ENCODE measurements around the gene SH2B3. TPM values are rescaled to one million over a fixed set of nuclear protein-coding genes. Genes with fewer than 3 reads are reported as not detected.

Gene SH2B3
- total RNA-seq, 1 donor from 2014 or later: 11.3 TPM

- Mint-ChIP-seq H3K36me3 (ENCODE audit: low read depth) (no peaks in the 10 kb centered on the region), H3K27ac (ENCODE audit: unreplicated experiment) (peak overlapping the region; percentile 27), H3K4me3 (no peak overlapping the region), H3K4me1 (peaks cover 50% of the 10 kb centered on the region), H3K27me3 (ENCODE audit: low read depth) (no peaks in the 10 kb centered on the region), H3K9me3 (no peaks in the 10 kb centered on the region)
- no peak for DNase-seq (ENCODE audit: low read depth, low spot score)
- TF ChIP-seq, protein P1, sequence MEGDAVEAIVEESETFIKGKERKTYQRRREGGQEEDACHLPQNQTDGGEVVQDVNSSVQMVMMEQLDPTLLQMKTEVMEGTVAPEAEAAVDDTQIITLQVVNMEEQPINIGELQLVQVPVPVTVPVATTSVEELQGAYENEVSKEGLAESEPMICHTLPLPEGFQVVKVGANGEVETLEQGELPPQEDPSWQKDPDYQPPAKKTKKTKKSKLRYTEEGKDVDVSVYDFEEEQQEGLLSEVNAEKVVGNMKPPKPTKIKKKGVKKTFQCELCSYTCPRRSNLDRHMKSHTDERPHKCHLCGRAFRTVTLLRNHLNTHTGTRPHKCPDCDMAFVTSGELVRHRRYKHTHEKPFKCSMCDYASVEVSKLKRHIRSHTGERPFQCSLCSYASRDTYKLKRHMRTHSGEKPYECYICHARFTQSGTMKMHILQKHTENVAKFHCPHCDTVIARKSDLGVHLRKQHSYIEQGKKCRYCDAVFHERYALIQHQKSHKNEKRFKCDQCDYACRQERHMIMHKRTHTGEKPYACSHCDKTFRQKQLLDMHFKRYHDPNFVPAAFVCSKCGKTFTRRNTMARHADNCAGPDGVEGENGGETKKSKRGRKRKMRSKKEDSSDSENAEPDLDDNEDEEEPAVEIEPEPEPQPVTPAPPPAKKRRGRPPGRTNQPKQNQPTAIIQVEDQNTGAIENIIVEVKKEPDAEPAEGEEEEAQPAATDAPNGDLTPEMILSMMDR (conservative IDR thresholded peaks at IDR 0.05): no peak
Measured at GRCh38 chr12:111435661-111436201, 30.0 kb downstream of the SH2B3 start.

DNA sequence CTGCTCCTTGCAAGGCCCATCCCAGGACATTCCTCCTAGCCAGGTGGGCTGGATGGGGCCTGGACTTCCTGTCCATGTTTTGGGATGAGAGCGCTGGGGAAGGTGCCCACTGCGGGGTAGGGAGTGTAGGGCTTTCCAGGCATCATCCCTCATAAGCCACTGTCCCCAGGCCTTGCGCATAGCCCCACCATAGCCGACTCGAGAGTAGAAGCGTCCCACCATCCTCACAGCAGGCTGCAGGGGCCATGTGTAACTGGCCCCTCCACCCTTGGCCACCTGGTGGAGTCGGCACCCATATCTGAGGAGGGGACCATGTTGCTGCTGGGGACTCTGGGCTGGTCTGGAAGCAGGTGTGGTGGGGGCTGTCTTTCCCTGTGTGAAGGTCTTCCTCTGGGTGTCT is 30.5 kb downstream of the SH2B3 start:
- H3K9me3 Mint-ChIP-seq: no peaks in the 10 kb centered on the region
- TF ChIP-seq, protein P1 (conservative IDR thresholded peaks at IDR 0.05): no peak
- peak overlapping the region; percentile 94 for H3K27ac Mint-ChIP-seq (ENCODE audit: unreplicated experiment)
- peaks cover 49% of the 10 kb centered on the region for H3K4me1 Mint-ChIP-seq
- H3K4me3 Mint-ChIP-seq: peak overlapping the region; percentile 19
- no peaks in the 10 kb centered on the region for H3K36me3 Mint-ChIP-seq (ENCODE audit: low read depth)
- no peak for DNase-seq (ENCODE audit: low read depth, low spot score)
- H3K27me3 Mint-ChIP-seq (ENCODE audit: low read depth): no peaks in the 10 kb centered on the region

DNA sequence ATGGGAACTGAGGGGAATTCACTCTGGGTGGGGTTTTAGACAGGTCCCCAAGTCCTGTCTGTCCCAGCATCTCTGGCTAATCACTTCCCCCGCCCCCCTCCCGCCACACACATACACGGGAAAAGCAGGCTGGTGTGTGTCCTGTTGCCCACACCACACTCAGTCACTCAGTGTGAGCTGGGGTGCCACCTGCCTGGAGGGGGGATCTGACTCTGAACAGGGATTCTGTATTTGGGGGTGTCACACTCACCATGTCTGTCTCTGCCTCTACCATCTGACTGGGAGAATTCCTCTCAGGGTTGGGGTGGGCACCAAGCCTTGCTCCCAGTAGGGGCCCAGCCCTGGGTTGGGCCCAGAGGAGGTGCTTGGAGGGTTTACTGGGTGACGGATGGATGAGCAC is 31.1 kb downstream of the SH2B3 start:
- Mint-ChIP-seq H3K27me3 (ENCODE audit: low read depth) (no peaks in the 10 kb centered on the region), H3K9me3 (no peaks in the 10 kb centered on the region), H3K4me3 (peak overlapping the region; percentile 19), H3K27ac (ENCODE audit: unreplicated experiment) (no peak overlapping the region), H3K36me3 (ENCODE audit: low read depth) (no peaks in the 10 kb centered on the region), H3K4me1 (peaks cover 43% of the 10 kb centered on the region)
- DNase-seq (ENCODE audit: low read depth, low spot score): no peak
- TF ChIP-seq, protein P1 (conservative IDR thresholded peaks at IDR 0.05): no peak

GRCh38 chr12:111437816-111438454 is 32.2 kb downstream of the SH2B3 start:
- H3K9me3 Mint-ChIP-seq: no peaks in the 10 kb centered on the region
- no peak overlapping the region for H3K4me3 Mint-ChIP-seq
- H3K4me1 Mint-ChIP-seq: peaks cover 36% of the 10 kb centered on the region
- no peak for DNase-seq (ENCODE audit: low read depth, low spot score)
- H3K27me3 Mint-ChIP-seq (ENCODE audit: low read depth): no peaks in the 10 kb centered on the region
- H3K36me3 Mint-ChIP-seq (ENCODE audit: low read depth): peaks cover 2% of the 10 kb centered on the region
- TF ChIP-seq, protein P1 (conservative IDR thresholded peaks at IDR 0.05): no peak
- H3K27ac Mint-ChIP-seq (ENCODE audit: unreplicated experiment): no peak overlapping the region

DNA sequence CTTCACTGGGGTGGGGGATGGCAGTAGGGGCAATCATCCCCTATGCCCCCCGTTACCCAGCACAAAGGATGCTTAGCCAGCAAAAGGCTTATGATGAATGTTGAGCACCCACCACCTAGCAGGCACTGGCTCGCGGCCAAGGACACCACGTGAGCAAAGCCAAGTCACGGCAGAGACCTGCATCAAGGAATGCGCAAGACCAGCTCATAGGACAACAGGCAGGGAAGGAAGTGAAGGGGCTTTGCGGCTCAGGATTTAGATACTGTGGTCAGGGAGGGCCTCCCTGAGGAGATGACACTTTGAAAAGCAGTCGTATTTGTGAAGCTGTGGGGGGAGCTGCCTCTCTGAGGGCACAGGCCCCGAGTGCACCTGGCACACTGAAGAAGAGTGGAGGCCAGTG is 32.8 kb downstream of the SH2B3 start:
- no peaks in the 10 kb centered on the region for H3K9me3 Mint-ChIP-seq
- peak overlapping the region; percentile 59 for H3K27ac Mint-ChIP-seq (ENCODE audit: unreplicated experiment)
- H3K36me3 Mint-ChIP-seq (ENCODE audit: low read depth): peaks cover 5% of the 10 kb centered on the region
- no peak overlapping the region for H3K4me3 Mint-ChIP-seq
- DNase-seq (ENCODE audit: low read depth, low spot score): no peak
- H3K4me1 Mint-ChIP-seq: peaks cover 36% of the 10 kb centered on the region
- no peaks in the 10 kb centered on the region for H3K27me3 Mint-ChIP-seq (ENCODE audit: low read depth)
- TF ChIP-seq, protein P1 (conservative IDR thresholded peaks at IDR 0.05): no peak
